ES-I3 (cell line): ENCODE results near the gene RARRES2.
"Not testable (repeated sequence)": the region's sequence is repeated elsewhere in the genome, so short reads cannot be mapped to it uniquely, and the experiment has no call there.

Experiments
- H3K36me3 ChIP-seq: 2 replicates; pipeline ENCODE4 v1.6.1; 2013; ENCODE audit warnings: mild to moderate bottlenecking, low read length, control low read depth, moderate library complexity; ENCODE audit not compliant: insufficient read depth
- H3K4me1 ChIP-seq: 2 replicates; pipeline ENCODE4 v1.6.1; 2013; ENCODE audit warnings: mild to moderate bottlenecking, control low read depth, low read length; ENCODE audit not compliant: insufficient read depth
- H3K9ac ChIP-seq: 2 replicates; pipeline ENCODE4 v1.6.1; 2013; ENCODE audit warnings: low read depth, mild to moderate bottlenecking, low read length, moderate library complexity
- H3K9me3 ChIP-seq: 2 replicates; pipeline ENCODE4 v1.6.1; 2013; ENCODE audit warnings: mild to moderate bottlenecking, low read length, moderate library complexity; ENCODE audit not compliant: control insufficient read depth, insufficient read depth

The RARRES2 gene

GRCh38 chr7:150314639-150315239 lies 26.7 kb downstream of the RARRES2 start:
- Histone ChIP-seq H3K9ac (no peak overlapping the region), H3K4me1 (peaks cover 19% of the 10 kb centered on the region), H3K9me3 (no peaks in the 10 kb centered on the region), H3K36me3 (no peaks in the 10 kb centered on the region)

DNA sequence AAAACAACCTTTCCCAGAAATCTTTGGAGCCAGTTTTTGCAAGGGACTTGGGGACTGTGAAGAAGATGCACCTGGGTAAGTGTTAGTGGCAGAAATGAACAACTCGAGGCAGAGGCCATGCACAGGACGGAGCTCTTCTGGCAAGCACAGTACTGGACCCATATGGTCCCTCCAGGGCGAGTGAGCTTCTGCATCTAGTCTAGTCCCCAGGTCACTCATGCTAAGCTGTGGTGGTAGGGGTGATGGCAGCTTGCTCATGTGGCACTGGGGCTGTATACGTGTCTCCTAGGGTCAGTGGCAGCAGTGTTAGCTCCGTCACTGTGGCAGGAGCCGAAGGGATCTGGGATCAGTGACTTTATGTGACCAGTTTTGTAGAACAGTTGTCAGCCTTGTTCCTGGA lies 27.6 kb downstream of the RARRES2 start:
- Histone ChIP-seq H3K9ac (no peak overlapping the region), H3K36me3 (no peaks in the 10 kb centered on the region), H3K9me3 (no peaks in the 10 kb centered on the region), H3K4me1 (peaks cover 19% of the 10 kb centered on the region)

GRCh38 chr7:150313367-150313809 lies 28.0 kb downstream of the RARRES2 start:
- no peak overlapping the region for H3K9ac ChIP-seq
- H3K36me3 ChIP-seq: no peaks in the 10 kb centered on the region
- H3K9me3 ChIP-seq: no peaks in the 10 kb centered on the region
- H3K4me1 ChIP-seq: peaks cover 19% of the 10 kb centered on the region

DNA sequence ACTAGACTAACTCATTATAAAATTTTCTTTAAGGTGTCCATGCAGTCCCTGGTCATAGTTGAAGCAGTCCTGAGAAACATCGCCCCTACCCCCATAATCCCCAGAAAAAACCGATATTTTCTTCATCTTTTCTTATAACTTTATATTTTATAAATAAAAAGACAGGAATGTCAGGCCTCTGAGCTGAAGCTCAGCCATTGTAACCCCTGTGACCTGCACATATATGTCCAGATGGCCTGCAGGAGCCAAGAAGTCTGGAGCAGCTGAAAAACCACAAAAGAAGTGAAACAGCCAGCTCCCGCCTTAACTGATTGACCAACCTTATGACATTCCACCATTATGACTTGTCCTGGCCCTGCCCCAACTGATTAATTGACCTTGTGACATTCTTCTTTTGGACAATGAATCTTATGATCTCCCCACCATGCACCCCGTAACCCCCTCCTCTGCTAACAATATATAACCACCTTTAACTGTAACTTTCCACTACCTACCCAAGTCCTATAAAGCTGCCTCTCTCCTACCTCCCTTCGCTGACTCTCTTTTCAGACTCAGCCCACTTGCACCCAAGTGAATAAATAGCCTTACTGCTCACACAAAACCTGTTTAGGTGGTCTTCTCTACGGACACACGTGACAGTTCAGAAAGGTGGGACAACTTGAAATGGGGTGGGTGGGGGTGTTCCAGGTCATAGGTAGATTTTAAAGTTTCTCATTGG lies 28.6 kb downstream of the RARRES2 start:
- H3K36me3 ChIP-seq, H3K9ac ChIP-seq, H3K9me3 ChIP-seq: not testable (repeated sequence)
- H3K4me1 ChIP-seq: peaks cover 19% of the 10 kb centered on the region

GRCh38 chr7:150311711-150312110 lies 29.7 kb downstream of the RARRES2 start:
- Histone ChIP-seq H3K4me1 (peaks cover 19% of the 10 kb centered on the region), H3K9me3 (peaks cover 7% of the 10 kb centered on the region; the same call in 1 of the 2 replicates), H3K36me3 (no peaks in the 10 kb centered on the region), H3K9ac (no peak overlapping the region)

DNA sequence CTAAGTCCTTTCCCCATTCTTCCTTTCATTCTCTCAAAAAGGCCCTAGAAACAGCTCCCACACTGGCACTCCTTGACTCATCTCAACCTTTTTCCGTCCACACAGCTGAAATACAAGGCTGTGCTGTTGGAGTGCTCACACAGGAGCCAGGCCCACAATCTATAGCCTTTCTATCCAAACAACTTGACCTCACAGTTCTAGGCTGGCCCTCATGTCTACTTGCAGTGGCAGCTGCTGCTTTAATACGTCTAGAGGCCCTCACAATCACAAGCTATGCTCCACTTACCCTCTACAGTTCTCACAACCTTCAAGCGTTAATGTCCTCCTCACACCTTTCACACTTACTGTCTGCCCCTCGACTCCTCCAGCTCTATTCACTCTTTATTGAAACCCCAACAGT lies 30.3 kb downstream of the RARRES2 start:
- Histone ChIP-seq H3K9me3 (peaks cover 7% of the 10 kb centered on the region; the same call in 1 of the 2 replicates), H3K36me3 (no peaks in the 10 kb centered on the region), H3K4me1 (peaks cover 19% of the 10 kb centered on the region), H3K9ac (no peak overlapping the region)

DNA sequence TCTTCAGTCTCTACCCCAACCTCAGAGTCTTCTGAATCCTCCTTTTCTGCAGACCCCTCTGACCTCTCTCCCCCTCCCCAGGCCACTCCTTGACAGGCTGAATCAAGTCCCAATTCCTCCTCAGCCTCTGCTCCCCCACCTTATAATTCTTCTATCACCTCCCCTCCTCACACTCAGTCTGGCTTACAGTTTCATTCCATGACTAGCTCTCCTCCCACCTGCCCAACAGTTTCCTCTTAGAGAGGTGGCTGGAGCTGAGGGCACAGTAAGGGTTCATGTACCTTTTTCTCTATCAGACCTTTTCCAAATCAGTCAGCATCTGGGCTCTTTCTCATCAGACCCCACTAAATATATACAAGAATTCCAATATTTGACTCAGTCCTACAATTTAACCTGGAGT lies 32.9 kb downstream of the RARRES2 start:
- Histone ChIP-seq H3K9me3 (peaks cover 7% of the 10 kb centered on the region; the same call in 1 of the 2 replicates), H3K36me3 (no peaks in the 10 kb centered on the region), H3K9ac (no peak overlapping the region), H3K4me1 (peaks cover 17% of the 10 kb centered on the region)

- Histone ChIP-seq H3K9me3 (peaks cover 7% of the 10 kb centered on the region; the same call in 1 of the 2 replicates), H3K4me1 (peaks cover 10% of the 10 kb centered on the region), H3K9ac (no peak overlapping the region), H3K36me3 (no peaks in the 10 kb centered on the region)
These were observed 33.5 kb downstream of the RARRES2 start for GRCh38 chr7:150307904-150308303.

GRCh38 chr7:150307129-150307528 lies 34.3 kb downstream of the RARRES2 start:
- Histone ChIP-seq H3K4me1 (peaks cover 3% of the 10 kb centered on the region; the same call in 1 of the 2 replicates), H3K9me3 (peaks cover 7% of the 10 kb centered on the region; the same call in 1 of the 2 replicates), H3K36me3 (no peaks in the 10 kb centered on the region), H3K9ac (no peak overlapping the region)

DNA sequence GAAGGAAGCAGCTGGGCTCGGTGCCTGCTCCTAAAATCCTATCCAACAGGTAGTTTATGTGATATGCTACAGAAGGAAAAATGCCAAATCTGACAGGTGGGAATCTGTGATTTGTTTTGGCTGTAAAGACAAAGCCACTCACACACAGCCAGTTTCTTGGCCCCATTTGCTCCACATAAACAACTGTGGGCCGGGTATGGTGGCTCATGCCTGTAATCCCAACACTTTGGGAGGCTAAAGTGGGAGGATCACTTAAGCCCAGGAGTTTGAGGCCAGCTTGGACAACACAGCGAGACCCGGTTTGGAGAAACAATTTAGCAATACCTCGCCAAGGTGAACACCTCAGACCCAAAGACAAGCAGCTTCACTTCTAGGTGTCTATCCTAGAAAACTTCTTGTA lies 35.1 kb downstream of the RARRES2 start:
- not testable (repeated sequence) for H3K9ac ChIP-seq, H3K36me3 ChIP-seq, H3K9me3 ChIP-seq, H3K4me1 ChIP-seq

- H3K36me3 ChIP-seq, H3K9me3 ChIP-seq, H3K4me1 ChIP-seq, H3K9ac ChIP-seq: not testable (repeated sequence)
These were observed 35.5 kb downstream of the RARRES2 start for GRCh38 chr7:150305903-150306284.

DNA sequence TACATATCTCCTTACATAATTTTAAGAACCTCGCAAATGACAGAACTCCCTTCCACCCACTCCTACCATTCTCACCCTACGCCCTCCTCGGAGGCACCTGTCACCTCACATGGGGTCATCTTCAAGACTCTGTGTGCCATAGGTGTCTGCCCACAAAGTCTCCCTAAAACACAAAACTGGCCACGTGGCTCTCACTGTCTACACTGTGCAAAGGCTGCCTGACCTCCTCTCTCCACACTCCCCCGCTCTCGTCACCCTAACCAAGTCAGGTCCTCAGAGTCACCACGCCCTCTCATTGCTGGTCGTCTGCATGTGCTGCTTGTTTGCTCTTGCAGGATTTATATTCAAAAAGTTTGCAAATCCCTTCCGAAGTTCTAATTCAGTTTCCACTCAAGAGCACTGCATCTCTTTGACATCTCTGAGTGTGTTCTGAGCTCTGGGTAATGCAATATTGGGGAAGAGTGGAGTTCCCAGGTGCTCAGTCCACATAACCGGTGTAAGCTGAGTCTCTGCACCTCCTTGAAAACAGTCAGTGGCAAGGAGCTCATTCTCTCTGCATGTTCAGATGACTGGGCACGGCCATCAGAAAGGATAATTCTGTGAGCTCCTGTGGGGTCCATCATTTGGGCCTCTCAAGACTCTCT lies 36.0 kb downstream of the RARRES2 start:
- not testable (repeated sequence) for H3K36me3 ChIP-seq, H3K4me1 ChIP-seq, H3K9ac ChIP-seq, H3K9me3 ChIP-seq

GRCh38 chr7:150304499-150305258 lies 36.8 kb downstream of the RARRES2 start:
- not testable (repeated sequence) for H3K36me3 ChIP-seq, H3K4me1 ChIP-seq, H3K9ac ChIP-seq, H3K9me3 ChIP-seq

DNA sequence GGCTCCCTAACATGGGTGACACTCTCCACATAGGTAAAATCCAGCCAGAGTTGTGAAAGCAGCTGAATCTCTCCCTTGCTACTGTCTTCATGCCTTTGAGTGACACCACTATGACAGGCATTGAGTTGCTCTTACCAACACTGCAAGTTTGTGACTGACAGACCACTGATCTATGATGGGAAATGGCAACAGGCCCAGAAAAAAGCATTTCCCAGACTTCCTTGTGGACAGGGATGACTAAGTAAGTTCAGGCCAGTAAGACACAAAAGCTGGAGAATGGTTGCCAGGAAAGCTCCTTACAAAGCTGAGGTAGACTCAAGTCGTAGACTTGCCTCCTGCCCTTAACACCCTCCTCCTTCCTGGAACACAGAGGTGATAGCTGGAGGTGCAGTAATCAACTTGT lies 38.5 kb downstream of the RARRES2 start:
- H3K36me3 ChIP-seq: not testable (repeated sequence)

More for the DNA sequence above, 38.5 kb downstream of the RARRES2 start:
- H3K9me3 ChIP-seq, H3K4me1 ChIP-seq, H3K9ac ChIP-seq: not testable (repeated sequence)
